Lower leg skin (tissue), 4 donors: ENCODE results near the gene HSPG2. TPM values are rescaled to one million over a fixed set of nuclear protein-coding genes. Genes with fewer than 3 reads are reported as not detected.
"Not testable (repeated sequence)": the region's sequence is repeated elsewhere in the genome, so short reads cannot be mapped to it uniquely, and the experiment has no call there.

Source experiments
- DNase-seq, 2 donors: peaks; one replicate each; pipeline ENCODE4 v3.0.0-alpha.2; 2019; ENCODE audit warnings: low spot score in 2 of 2
- H3K4me3 ChIP-seq: fragments of 200-600 bp; sonication (generic); 2 replicates; pipeline ENCODE4 v1.5.1; 2017; ENCODE audit warnings: mild to moderate bottlenecking, low read depth; ENCODE audit not compliant: poor library complexity, severe bottlenecking
- POLR2A ChIP-seq, 2 donors: fragments of 450-650 bp; IDR thresholded peaks; one replicate each; pipeline ENCODE4 v1.6.1; 2016 to 2017; ENCODE audit warnings: antibody characterized with exemption in 2 of 2, mild to moderate bottlenecking in 1 of 2, moderate library complexity in 1 of 2
- WGBS, 2 donors: methylation state at CpG; one replicate each; pipeline ENCODE4 v1.1.5; 2018; 5-methylcytosine and 5-hydroxymethylcytosine counted together
- intact Hi-C: fragments of 100-400 bp; cut with DNase I; formaldehyde crosslinking; loops from one replicate; pipeline ENCODE4 v1.15.0; 2023; ENCODE audit warnings: low total_unique reads
- total RNA-seq, 4 donors: library from RNA; depleted of rRNA; stranded (reverse); fragments of >200 nt; gene quantifications; one replicate each; pipeline ENCODE4 v1.1.0, GENCODE V29; 2016
- TF ChIP-seq, protein P1 (sequence below), 3 donors: fragments of 450-650 bp; IDR thresholded peaks; one replicate each; pipeline ENCODE4 v1.5.1; 2016; ENCODE audit warnings: antibody characterized with exemption in 3 of 3, mild to moderate bottlenecking in 3 of 3, moderate library complexity in 2 of 3

HSPG2 gene
- total RNA-seq, 4 donors from 2014 or later: 67.9 to 171 (median 99.6) TPM

DNA sequence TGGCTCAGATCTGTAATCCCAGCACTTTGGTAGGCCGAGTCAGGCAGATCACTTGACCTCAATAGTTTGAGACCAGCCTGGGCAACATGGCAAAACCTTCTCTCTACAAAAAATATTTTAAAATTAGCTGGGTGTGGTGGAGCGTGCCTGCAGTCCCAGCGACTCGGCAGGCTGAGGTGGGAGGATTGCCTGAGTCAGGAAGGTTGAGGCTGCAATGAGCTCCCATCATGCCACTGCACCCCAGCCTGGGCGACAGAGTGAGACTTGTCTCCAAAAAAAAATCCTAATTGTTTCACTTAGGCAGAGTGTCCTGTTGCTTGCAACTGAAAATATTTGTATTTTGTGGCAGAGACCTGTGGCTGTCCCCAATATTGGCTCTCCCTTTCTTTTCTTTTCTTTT is 32.0 kb upstream of the HSPG2 start:
- WGBS, 2 donors: 32 to 60% methylated on average over 5 of the region's 5 CpGs
- DNase-seq, H3K4me3 ChIP-seq, intact Hi-C loops: not testable (repeated sequence)

GRCh38 chr1:21967216-21967615 is 30.1 kb upstream of the HSPG2 start:
- H3K4me3 ChIP-seq, intact Hi-C loops, DNase-seq: not testable (repeated sequence)
- WGBS, 2 donors: 92 to 95% methylated on average over 6 of the region's 6 CpGs

- WGBS, 2 donors: 83 to 88% methylated on average over 15 of the region's 15 CpGs
- no peak for DNase-seq
- intact Hi-C loops: no loop called here
- TF ChIP-seq, protein P1, sequence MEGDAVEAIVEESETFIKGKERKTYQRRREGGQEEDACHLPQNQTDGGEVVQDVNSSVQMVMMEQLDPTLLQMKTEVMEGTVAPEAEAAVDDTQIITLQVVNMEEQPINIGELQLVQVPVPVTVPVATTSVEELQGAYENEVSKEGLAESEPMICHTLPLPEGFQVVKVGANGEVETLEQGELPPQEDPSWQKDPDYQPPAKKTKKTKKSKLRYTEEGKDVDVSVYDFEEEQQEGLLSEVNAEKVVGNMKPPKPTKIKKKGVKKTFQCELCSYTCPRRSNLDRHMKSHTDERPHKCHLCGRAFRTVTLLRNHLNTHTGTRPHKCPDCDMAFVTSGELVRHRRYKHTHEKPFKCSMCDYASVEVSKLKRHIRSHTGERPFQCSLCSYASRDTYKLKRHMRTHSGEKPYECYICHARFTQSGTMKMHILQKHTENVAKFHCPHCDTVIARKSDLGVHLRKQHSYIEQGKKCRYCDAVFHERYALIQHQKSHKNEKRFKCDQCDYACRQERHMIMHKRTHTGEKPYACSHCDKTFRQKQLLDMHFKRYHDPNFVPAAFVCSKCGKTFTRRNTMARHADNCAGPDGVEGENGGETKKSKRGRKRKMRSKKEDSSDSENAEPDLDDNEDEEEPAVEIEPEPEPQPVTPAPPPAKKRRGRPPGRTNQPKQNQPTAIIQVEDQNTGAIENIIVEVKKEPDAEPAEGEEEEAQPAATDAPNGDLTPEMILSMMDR (IDR thresholded peaks at IDR 0.05): no peak
- no peak for TF ChIP-seq POLR2A (IDR thresholded peaks at IDR 0.05)
- H3K4me3 ChIP-seq: no peak overlapping the region
Measured at GRCh38 chr1:21966247-21967000, 29.3 kb upstream of the HSPG2 start.

GRCh38 chr1:21963477-21964217 is 26.5 kb upstream of the HSPG2 start:
- DNase-seq: peak; percentile 75 to 96
- 46% methylated on average over 11 of the region's 11 CpGs for WGBS, 2 donors
- TF ChIP-seq, protein P1 (IDR thresholded peaks at IDR 0.05): peak in 1 of 3 donors; percentile 82
- no peak for TF ChIP-seq POLR2A (IDR thresholded peaks at IDR 0.05)
- intact Hi-C loops: no loop called here
- no peak overlapping the region for H3K4me3 ChIP-seq

- intact Hi-C loops: no loop called here
- no peak for DNase-seq
- WGBS, 2 donors: 20% methylated on average over 1 of the region's 2 CpGs; no CpG with 5 or more reads in 1 of the 2 donors
- TF ChIP-seq, protein P1 (IDR thresholded peaks at IDR 0.05): no peak
- TF ChIP-seq POLR2A (IDR thresholded peaks at IDR 0.05): no peak
- no peak overlapping the region for H3K4me3 ChIP-seq
Measured at GRCh38 chr1:21961799-21962198, 24.7 kb upstream of the HSPG2 start.

- no peak overlapping the region for H3K4me3 ChIP-seq
- WGBS, 2 donors: 80 to 82% methylated on average over 2 of the region's 2 CpGs
- no peak for DNase-seq
- intact Hi-C loops: no loop called here
- TF ChIP-seq POLR2A (IDR thresholded peaks at IDR 0.05): no peak
- TF ChIP-seq, protein P1 (IDR thresholded peaks at IDR 0.05): no peak
Measured at GRCh38 chr1:21961337-21961736, 24.2 kb upstream of the HSPG2 start.
